Bronchial epithelial cell (primary cell): ENCODE results near the gene UTF1. TPM values are rescaled to one million over a fixed set of nuclear protein-coding genes. Genes with fewer than 3 reads are reported as not detected.

Source experiments
- DNase-seq: peaks from one replicate; pipeline ENCODE4 v3.0.0-alpha.2; 2010; ENCODE audit warnings: low read depth
- FAIRE-seq: peaks from 2 replicates; lab custom pipeline; 2011; peaks lifted over from hg19 to GRCh38; lab: Jason Lieb, UNC
- H3K27me3 ChIP-seq: 2 replicates; pipeline ENCODE4 v1.5.1; 2011; ENCODE audit warnings: low read length; ENCODE audit not compliant: control insufficient read depth, insufficient read depth
- H3K36me3 ChIP-seq: 2 replicates; pipeline ENCODE4 v1.5.1; 2011; ENCODE audit warnings: low read length; ENCODE audit not compliant: control insufficient read depth, insufficient read depth
- H3K4me3 ChIP-seq: 2 replicates; pipeline ENCODE4 v1.5.1; 2011; ENCODE audit warnings: mild to moderate bottlenecking, low read depth, low read length, control low read depth
- total RNA-seq: library from RNA; depleted of rRNA; stranded (reverse); fragments of >200 nt; gene quantifications from 2 replicates; pipeline ENCODE4 v1.2.1, GENCODE V29; 2014
- TF ChIP-seq, protein P1 (sequence below): IDR thresholded peaks from 2 replicates; pipeline ENCODE4 v1.5.1; 2011; ENCODE audit warnings: mild to moderate bottlenecking, moderate library complexity, low read length, control low read depth, inconsistent platforms; ENCODE audit not compliant: insufficient read depth, severe bottlenecking

The UTF1 gene
- total RNA-seq, 1 donor from 2014 or later, result not detected

DNA sequence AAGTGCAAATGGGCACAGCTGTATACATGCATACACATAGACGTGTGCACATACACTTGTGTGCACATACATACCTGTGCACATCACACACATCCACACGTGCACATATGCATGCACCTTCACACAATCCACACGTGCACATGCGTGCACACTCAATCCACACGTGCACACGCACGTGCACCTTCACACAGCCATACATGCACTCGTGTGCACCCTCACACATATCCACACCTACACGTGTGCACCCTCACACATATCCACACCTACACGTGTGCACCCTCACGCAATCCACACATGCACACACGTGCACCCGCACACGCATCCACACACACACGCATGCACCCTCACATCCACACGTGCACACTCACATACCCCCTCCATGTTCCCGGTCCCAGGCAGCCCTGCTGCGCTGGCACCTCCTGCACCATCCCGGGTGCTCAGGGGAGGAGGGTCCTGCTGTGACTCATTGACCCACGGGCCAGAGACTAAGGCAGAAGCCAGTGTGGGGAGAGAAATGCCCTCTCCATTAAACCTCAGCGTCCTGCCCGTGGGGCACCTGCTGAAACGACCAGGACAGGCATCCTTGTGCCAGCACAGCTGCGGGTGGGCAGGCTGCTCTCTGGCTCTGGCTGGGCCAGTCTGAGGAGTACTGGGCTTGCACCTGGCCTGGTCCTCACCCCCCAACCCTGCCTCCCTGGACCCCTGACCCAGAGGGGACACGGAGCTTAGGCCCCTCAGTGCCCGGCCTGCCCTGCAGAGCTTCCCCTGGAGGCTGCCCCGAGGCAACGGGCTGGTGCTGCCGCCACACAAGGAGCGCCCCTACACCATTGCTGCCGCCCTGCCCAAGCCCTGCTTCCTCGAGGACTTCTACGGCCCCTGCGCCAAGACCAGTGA, 17.8 kb upstream of the UTF1 start:
- DNase-seq (no peak), FAIRE-seq (peak; percentile 97)
- Histone ChIP-seq H3K4me3 (no peak overlapping the region), H3K36me3 (no peaks in the 10 kb centered on the region), H3K27me3 (no peaks in the 10 kb centered on the region)
- TF ChIP-seq, protein P1, sequence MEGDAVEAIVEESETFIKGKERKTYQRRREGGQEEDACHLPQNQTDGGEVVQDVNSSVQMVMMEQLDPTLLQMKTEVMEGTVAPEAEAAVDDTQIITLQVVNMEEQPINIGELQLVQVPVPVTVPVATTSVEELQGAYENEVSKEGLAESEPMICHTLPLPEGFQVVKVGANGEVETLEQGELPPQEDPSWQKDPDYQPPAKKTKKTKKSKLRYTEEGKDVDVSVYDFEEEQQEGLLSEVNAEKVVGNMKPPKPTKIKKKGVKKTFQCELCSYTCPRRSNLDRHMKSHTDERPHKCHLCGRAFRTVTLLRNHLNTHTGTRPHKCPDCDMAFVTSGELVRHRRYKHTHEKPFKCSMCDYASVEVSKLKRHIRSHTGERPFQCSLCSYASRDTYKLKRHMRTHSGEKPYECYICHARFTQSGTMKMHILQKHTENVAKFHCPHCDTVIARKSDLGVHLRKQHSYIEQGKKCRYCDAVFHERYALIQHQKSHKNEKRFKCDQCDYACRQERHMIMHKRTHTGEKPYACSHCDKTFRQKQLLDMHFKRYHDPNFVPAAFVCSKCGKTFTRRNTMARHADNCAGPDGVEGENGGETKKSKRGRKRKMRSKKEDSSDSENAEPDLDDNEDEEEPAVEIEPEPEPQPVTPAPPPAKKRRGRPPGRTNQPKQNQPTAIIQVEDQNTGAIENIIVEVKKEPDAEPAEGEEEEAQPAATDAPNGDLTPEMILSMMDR, result no peak

GRCh38 chr10:133212853-133213494, 17.0 kb upstream of the UTF1 start:
- Histone ChIP-seq H3K36me3 (no peaks in the 10 kb centered on the region), H3K4me3 (no peak overlapping the region), H3K27me3 (no peaks in the 10 kb centered on the region)
- TF ChIP-seq, protein P1, result no peak
- no peak for FAIRE-seq
- no peak for DNase-seq

DNA sequence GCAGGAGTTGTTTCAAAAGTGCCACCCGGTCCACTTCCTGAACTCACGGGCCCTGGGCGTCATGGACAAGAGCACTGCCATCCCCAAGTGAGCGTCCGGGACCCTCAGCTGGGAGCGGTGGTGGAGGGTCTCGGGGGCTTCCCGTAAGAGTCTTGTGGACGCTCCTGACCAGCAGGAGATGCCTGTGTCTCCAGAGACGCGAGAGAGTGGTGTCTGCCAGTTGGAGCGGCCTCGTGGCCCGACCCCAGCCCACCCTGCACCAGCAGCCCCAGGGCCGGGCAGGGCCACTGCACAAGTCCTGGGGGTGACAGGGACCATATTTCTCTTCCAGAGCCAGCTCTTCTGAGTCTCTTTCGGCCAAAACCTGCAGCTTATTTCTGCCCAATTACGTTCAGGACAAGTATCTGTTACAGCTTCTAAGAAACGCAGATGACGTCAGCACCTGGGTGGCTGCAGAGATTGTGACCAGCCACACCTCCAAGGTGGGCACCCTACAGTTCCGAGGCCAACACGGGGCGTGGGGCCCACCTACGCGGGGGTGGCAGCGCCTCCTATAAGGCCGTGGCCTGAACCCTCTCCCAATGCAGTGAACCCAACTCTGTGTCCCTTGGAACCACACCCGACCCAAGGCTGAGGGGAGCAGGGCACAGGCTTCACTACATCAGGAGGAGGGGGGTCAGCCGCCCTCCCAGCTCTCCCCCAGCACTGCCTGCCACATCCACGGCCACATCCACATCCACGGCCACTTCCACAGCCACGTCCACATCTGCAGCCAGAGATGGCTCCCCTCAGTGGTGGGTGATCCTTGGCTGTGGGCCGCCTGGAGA, 16.2 kb upstream of the UTF1 start:
- TF ChIP-seq, protein P1, result no peak
- FAIRE-seq, result no peak
- no peak for DNase-seq
- Histone ChIP-seq H3K4me3 (no peak overlapping the region), H3K27me3 (no peaks in the 10 kb centered on the region), H3K36me3 (no peaks in the 10 kb centered on the region)

DNA sequence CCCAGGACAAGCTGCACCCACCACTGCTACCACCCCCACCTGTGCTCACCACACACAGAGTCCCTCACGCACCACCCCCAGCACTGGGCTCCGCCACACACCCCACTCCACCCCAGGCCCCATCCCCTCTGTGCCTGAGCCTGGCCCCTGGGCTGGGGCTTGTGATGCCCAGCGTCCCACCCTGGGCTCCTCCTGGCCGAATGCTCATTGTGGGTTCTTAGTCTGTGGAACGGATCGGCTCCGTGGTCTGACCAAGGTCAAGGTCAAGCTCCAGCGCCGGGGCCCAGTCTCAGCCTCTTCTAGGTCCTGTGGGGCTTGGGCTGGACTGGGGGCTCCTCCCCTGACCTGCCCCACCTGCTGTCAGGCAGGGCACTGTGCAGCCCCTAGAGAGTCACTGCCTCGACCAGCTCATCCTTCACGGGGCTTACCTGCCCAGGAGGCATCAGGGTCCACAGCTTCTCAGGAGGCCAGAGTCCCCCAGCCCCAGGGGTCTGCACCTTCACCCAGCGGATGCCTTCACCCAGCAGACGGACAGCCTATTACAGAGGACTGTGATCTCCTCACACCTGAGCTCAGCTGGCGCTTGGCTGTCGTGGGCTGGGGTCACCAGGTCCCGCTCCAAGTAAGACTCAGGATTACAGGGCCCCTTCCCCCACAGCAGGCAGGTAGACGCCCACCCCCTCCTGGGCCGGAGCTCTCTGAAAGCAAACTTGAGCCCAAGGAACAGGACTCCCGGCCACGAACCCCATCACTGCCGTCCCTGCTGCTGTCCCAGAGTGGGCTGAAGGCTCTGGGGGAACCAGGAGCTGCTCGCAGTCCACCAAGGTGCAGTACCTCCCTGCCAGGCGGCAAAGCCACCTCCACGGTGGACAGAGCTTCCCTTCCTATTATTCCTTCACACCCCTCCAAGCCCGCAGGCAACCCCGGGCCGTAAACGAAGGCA, 15.3 kb upstream of the UTF1 start:
- no peak for FAIRE-seq
- Histone ChIP-seq H3K36me3 (no peaks in the 10 kb centered on the region), H3K4me3 (no peak overlapping the region), H3K27me3 (no peaks in the 10 kb centered on the region)
- DNase-seq, result no peak
- TF ChIP-seq, protein P1, result no peak

DNA sequence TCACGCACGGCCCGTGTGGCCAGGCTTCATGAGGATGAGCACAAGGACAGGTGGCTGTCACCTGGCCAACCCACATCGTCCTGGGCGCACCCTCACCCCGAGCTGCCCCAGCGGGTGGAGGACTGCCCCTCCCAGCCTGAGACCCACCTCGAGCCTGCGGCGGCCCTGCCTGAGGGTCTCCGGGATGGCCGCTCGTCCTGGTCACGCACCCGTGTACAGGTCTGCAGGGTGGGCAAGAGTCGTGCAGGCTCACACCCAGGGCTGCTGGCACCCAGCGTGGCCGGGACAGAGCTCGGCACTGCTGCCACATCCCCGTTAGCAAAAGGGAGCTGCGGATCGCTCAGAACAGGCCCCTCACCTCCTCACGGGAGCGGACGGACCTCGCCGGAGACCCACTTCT, 14.4 kb upstream of the UTF1 start:
- DNase-seq, result no peak
- FAIRE-seq, result no peak
- no peak overlapping the region for H3K4me3 ChIP-seq
- H3K27me3 ChIP-seq, result no peaks in the 10 kb centered on the region
- H3K36me3 ChIP-seq, result no peaks in the 10 kb centered on the region
- TF ChIP-seq, protein P1, result no peak
